ENCODE results near the gene COPS7A. TPM values are rescaled to one million over a fixed set of nuclear protein-coding genes. Genes with fewer than 3 reads are reported as not detected.
A peak's percentile ranks its signal among the peaks of the same experiment; 100 is the strongest.

Gene COPS7A
- total and polyA plus RNA-seq, 5 experiments from 2014 or later: 27.0 to 42.4 (median 35.4) TPM

- H3K4me3 Mint-ChIP-seq: no peak overlapping the region
- H3K36me3 Mint-ChIP-seq: no peaks in the 10 kb centered on the region
- ATAC-seq (no peak), DNase-seq (no peak)
- H3K4me1 Mint-ChIP-seq: peaks cover 11 to 19% (median 12%) of the 10 kb centered on the region in 4 donors
- peaks cover 3 to 22% (median 8%) of the 10 kb centered on the region in 5 donors for H3K27me3 Mint-ChIP-seq
- H3K27ac Mint-ChIP-seq: peak overlapping the region in 1 of 10 donors; percentile 22
- POLR2A ChIA-PET: no interaction called here
- H3K9me3 Mint-ChIP-seq: no peaks in the 10 kb centered on the region
These were observed 56.7 kb downstream of the COPS7A start for GRCh38 chr12:6780573-6780972.

Other genes with a start within 250 kb of the COPS7A start
- gene MRPL51, start 230.8 kb upstream of the COPS7A start, total RNA-seq: 10 to 100 TPM; 71.6 to 77.3 TPM
- gene MRPL51, start 230.8 kb upstream of the COPS7A start, polyA plus RNA-seq: 100 to 1,000 TPM; 220 to 230 (median 224) TPM
- gene NCAPD2, start 229.9 kb upstream of the COPS7A start, total RNA-seq: 10 to 100 TPM; 40.4 to 46.3 TPM
- gene NCAPD2, start 229.9 kb upstream of the COPS7A start, polyA plus RNA-seq: 10 to 100 TPM; 24.7 to 45.3 (median 28.1) TPM
- 100 to 1,000 TPM; 355 to 363 TPM for gene GAPDH, start 189.5 kb upstream of the COPS7A start, total RNA-seq
- 1,000 to 10,000 TPM; 1,014 to 1,110 (median 1,062) TPM for gene GAPDH, start 189.5 kb upstream of the COPS7A start, polyA plus RNA-seq
- 10 to 100 TPM; 40.9 to 45.9 TPM for gene IFFO1, start 168.0 kb upstream of the COPS7A start, total RNA-seq
- gene IFFO1, start 168.0 kb upstream of the COPS7A start, polyA plus RNA-seq: 10 to 100 TPM in 1 of 3 donors, 1 to 10 TPM in 2; 3.7 to 10.8 (median 4.4) TPM
- 100 to 1,000 TPM in 1 of 2 experiments, 10 to 100 TPM in 1; 99.2 to 104 TPM for gene NOP2, start 155.8 kb upstream of the COPS7A start, total RNA-seq
- gene NOP2, start 155.8 kb upstream of the COPS7A start, polyA plus RNA-seq: 10 to 100 TPM; 23.6 to 41.7 (median 24.7) TPM
- 100 to 1,000 TPM; 296 to 308 TPM for gene CHD4, start 116.7 kb upstream of the COPS7A start, total RNA-seq
- gene CHD4, start 116.7 kb upstream of the COPS7A start, polyA plus RNA-seq: 10 to 100 TPM; 31.4 to 57.3 (median 56.9) TPM
- gene LPAR5, start 88.1 kb upstream of the COPS7A start, total RNA-seq: 10 to 100 TPM; 16.6 to 18.9 TPM
- gene LPAR5, start 88.1 kb upstream of the COPS7A start, polyA plus RNA-seq: 10 to 100 TPM in 2 of 3 donors, 1 to 10 TPM in 1; 7.9 to 14.2 (median 12.2) TPM
- gene ACRBP, start 76.6 kb upstream of the COPS7A start, total RNA-seq: 10 to 100 TPM; 13.8 to 14.3 TPM
- under 1 TPM in 2 of 3 donors, not detected in 1; 0.43 to 0.50 TPM for gene ACRBP, start 76.6 kb upstream of the COPS7A start, polyA plus RNA-seq
- gene ING4, start 60.9 kb upstream of the COPS7A start, total RNA-seq: 10 to 100 TPM; 81.2 to 90.6 TPM
- gene ING4, start 60.9 kb upstream of the COPS7A start, polyA plus RNA-seq: 10 to 100 TPM; 89.5 to 99.6 (median 90.6) TPM
- 10 to 100 TPM; 90.5 to 94.8 TPM for gene ZNF384, start 34.7 kb upstream of the COPS7A start, total RNA-seq
- gene ZNF384, start 34.7 kb upstream of the COPS7A start, polyA plus RNA-seq: 10 to 100 TPM; 17.6 to 39.6 (median 26.3) TPM
- gene PIANP, start 23.2 kb upstream of the COPS7A start, total RNA-seq: 1 to 10 TPM in 1 of 2 experiments, under 1 TPM in 1; 0.41 to 1.2 TPM
- gene PIANP, start 23.2 kb upstream of the COPS7A start, polyA plus RNA-seq: under 1 TPM in 2 of 3 donors, not detected in 1; 0.06 to 0.30 TPM
- gene MLF2, start 29.1 kb downstream of the COPS7A start, total RNA-seq: 10 to 100 TPM; 87.6 to 98.9 TPM
- 100 to 1,000 TPM in 2 of 3 donors, 10 to 100 TPM in 1; 98.5 to 133 (median 126) TPM for gene MLF2, start 29.1 kb downstream of the COPS7A start, polyA plus RNA-seq
- gene PTMS, start 42.3 kb downstream of the COPS7A start, total RNA-seq: under 1 TPM in 1 of 2 experiments, not detected in 1; 0.55 TPM
- 1 to 10 TPM in 1 of 3 donors, not detected in 2; 4.8 TPM for gene PTMS, start 42.3 kb downstream of the COPS7A start, polyA plus RNA-seq
- under 1 TPM; 0.60 to 0.75 TPM for gene LAG3, start 48.5 kb downstream of the COPS7A start, total RNA-seq
- gene LAG3, start 48.5 kb downstream of the COPS7A start, polyA plus RNA-seq: 10 to 100 TPM in 1 of 3 donors, under 1 TPM in 2; 0.47 to 14.5 (median 0.59) TPM
- gene CD4, start 65.5 kb downstream of the COPS7A start, total RNA-seq: 1 to 10 TPM; 1.4 to 1.5 TPM
- 1 to 10 TPM in 1 of 3 donors, under 1 TPM in 2; 0.39 to 1.3 (median 0.53) TPM for gene CD4, start 65.5 kb downstream of the COPS7A start, polyA plus RNA-seq
- not detected for gene GPR162, start 97.8 kb downstream of the COPS7A start, total RNA-seq
- not detected for gene GPR162, start 97.8 kb downstream of the COPS7A start, polyA plus RNA-seq
- gene P3H3, start 104.4 kb downstream of the COPS7A start, total RNA-seq: 1 to 10 TPM; 8.6 to 9.7 TPM
- gene P3H3, start 104.4 kb downstream of the COPS7A start, polyA plus RNA-seq: under 1 TPM; 0.42 to 0.73 (median 0.67) TPM
- gene GNB3, start 116.9 kb downstream of the COPS7A start, total RNA-seq: 1 to 10 TPM; 3.8 to 5.6 TPM
- not detected for gene GNB3, start 116.9 kb downstream of the COPS7A start, polyA plus RNA-seq
- 1 to 10 TPM; 2.6 to 2.7 TPM for gene CDCA3, start 127.2 kb downstream of the COPS7A start, total RNA-seq
- 1 to 10 TPM in 1 of 3 donors, under 1 TPM in 1, not detected in 1; 0.50 to 1.4 TPM for gene CDCA3, start 127.2 kb downstream of the COPS7A start, polyA plus RNA-seq
- 10 to 100 TPM; 72.7 to 78.9 TPM for gene USP5, start 128.1 kb downstream of the COPS7A start, total RNA-seq
- gene USP5, start 128.1 kb downstream of the COPS7A start, polyA plus RNA-seq: 10 to 100 TPM; 55.3 to 69.2 (median 56.7) TPM
- 100 to 1,000 TPM; 159 to 163 TPM for gene TPI1, start 143.5 kb downstream of the COPS7A start, total RNA-seq
- 100 to 1,000 TPM; 372 to 497 (median 479) TPM for gene TPI1, start 143.5 kb downstream of the COPS7A start, polyA plus RNA-seq
- gene SPSB2, start 149.3 kb downstream of the COPS7A start, total RNA-seq: 10 to 100 TPM; 22.0 to 23.3 TPM
- gene SPSB2, start 149.3 kb downstream of the COPS7A start, polyA plus RNA-seq: 10 to 100 TPM; 10.1 to 10.6 (median 10.2) TPM
- gene LRRC23, start 180.8 kb downstream of the COPS7A start, total RNA-seq: 10 to 100 TPM; 10.1 to 10.5 TPM
- 1 to 10 TPM; 4.7 to 9.9 (median 8.8) TPM for gene LRRC23, start 180.8 kb downstream of the COPS7A start, polyA plus RNA-seq
- gene ENO2, start 190.5 kb downstream of the COPS7A start, total RNA-seq: 100 to 1,000 TPM; 141 to 144 TPM
- 10 to 100 TPM; 19.4 to 29.2 (median 19.7) TPM for gene ENO2, start 190.5 kb downstream of the COPS7A start, polyA plus RNA-seq
- gene ATN1, start 203.9 kb downstream of the COPS7A start, total RNA-seq: 10 to 100 TPM; 25.7 to 30.3 TPM
- gene ATN1, start 203.9 kb downstream of the COPS7A start, polyA plus RNA-seq: 1 to 10 TPM in 2 of 3 donors, under 1 TPM in 1; 0.35 to 1.4 (median 1.1) TPM
- not detected for gene RNU7-1, start 219.8 kb downstream of the COPS7A start, total RNA-seq
- not detected for gene RNU7-1, start 219.8 kb downstream of the COPS7A start, polyA plus RNA-seq
- 100 to 1,000 TPM; 518 to 519 TPM for gene C12orf57, start 220.0 kb downstream of the COPS7A start, total RNA-seq
- gene C12orf57, start 220.0 kb downstream of the COPS7A start, polyA plus RNA-seq: 100 to 1,000 TPM; 329 to 399 (median 366) TPM
- 100 to 1,000 TPM; 235 to 247 TPM for gene PTPN6, start 227.3 kb downstream of the COPS7A start, total RNA-seq
- gene PTPN6, start 227.3 kb downstream of the COPS7A start, polyA plus RNA-seq: 100 to 1,000 TPM; 182 to 425 (median 260) TPM
- gene PHB2, start 246.6 kb downstream of the COPS7A start, total RNA-seq: 100 to 1,000 TPM; 159 to 173 TPM
- 100 to 1,000 TPM in 2 of 3 donors, 10 to 100 TPM in 1; 97.0 to 115 (median 108) TPM for gene PHB2, start 246.6 kb downstream of the COPS7A start, polyA plus RNA-seq
- 10 to 100 TPM; 71.1 to 72.5 TPM for gene EMG1, start 246.9 kb downstream of the COPS7A start, total RNA-seq
- gene EMG1, start 246.9 kb downstream of the COPS7A start, polyA plus RNA-seq: 10 to 100 TPM; 59.7 to 66.4 (median 64.7) TPM

Data from naive thymus-derived CD8-positive, alpha-beta T cell (primary cell).